H9 (cell line): ENCODE measurements around the gene ANGPTL4. TPM values are rescaled to one million over a fixed set of nuclear protein-coding genes. Genes with fewer than 3 reads are reported as not detected.

Experiments used
- DNase-seq: peaks from one replicate; pipeline ENCODE4 v3.0.0-alpha.2; 2017
- H2AFZ ChIP-seq: one replicate; pipeline ENCODE4 v1.6.1; 2013; ENCODE audit warnings: mild to moderate bottlenecking, low read length, control low read depth, moderate library complexity
- H2AK5ac ChIP-seq: 2 replicates; pipeline ENCODE4 v1.6.1; 2013; ENCODE audit warnings: low read length, control low read depth, mixed read lengths; ENCODE audit not compliant: insufficient read length
- H2BK120ac ChIP-seq: one replicate; pipeline ENCODE4 v1.6.1; 2013; ENCODE audit warnings: low read depth, mild to moderate bottlenecking, low read length, control low read depth, inconsistent platforms; ENCODE audit not compliant: poor library complexity, severe bottlenecking
- H2BK12ac ChIP-seq: 2 replicates; pipeline ENCODE4 v1.6.1; 2013; ENCODE audit warnings: low read length, control low read depth, mixed read lengths, low read depth; ENCODE audit not compliant: insufficient read length
- H2BK15ac ChIP-seq: 2 replicates; pipeline ENCODE4 v1.6.1; 2013; ENCODE audit warnings: low read depth, low read length, control low read depth
- H2BK20ac ChIP-seq: one replicate; pipeline ENCODE4 v1.6.1; 2013; ENCODE audit warnings: low read depth, mild to moderate bottlenecking, low read length, control low read depth, inconsistent platforms; ENCODE audit not compliant: poor library complexity, severe bottlenecking
- H2BK5ac ChIP-seq: 2 replicates; pipeline ENCODE4 v1.6.1; 2013; ENCODE audit warnings: low read length, control low read depth, mixed read lengths; ENCODE audit not compliant: insufficient read length
- H3K14ac ChIP-seq: 2 replicates; pipeline ENCODE4 v1.6.1; 2013; ENCODE audit warnings: low read length, control low read depth; ENCODE audit not compliant: insufficient read depth
- H3K18ac ChIP-seq: 2 replicates; pipeline ENCODE4 v1.6.1; 2013; ENCODE audit warnings: low read depth, mild to moderate bottlenecking, mixed read lengths, low read length, control low read depth; ENCODE audit not compliant: insufficient read length
- H3K23ac ChIP-seq: 2 replicates; pipeline ENCODE4 v1.6.1; 2013; ENCODE audit warnings: low read length, control low read depth, mixed read lengths, low read depth; ENCODE audit not compliant: insufficient read length
- H3K23me2 ChIP-seq: 2 replicates; pipeline ENCODE4 v1.6.1; 2013; ENCODE audit warnings: low read depth, mild to moderate bottlenecking, mixed read lengths, low read length, control low read depth; ENCODE audit not compliant: insufficient read length, poor library complexity, severe bottlenecking
- H3K27ac ChIP-seq: 2 replicates; pipeline ENCODE4 v1.5.1; 2013; ENCODE audit warnings: low read length, control low read depth, mixed read lengths, low read depth; ENCODE audit not compliant: insufficient read length
- H3K27me3 ChIP-seq: 2 replicates; pipeline ENCODE4 v1.6.1; 2013; ENCODE audit warnings: low read length, control low read depth, inconsistent platforms; ENCODE audit not compliant: insufficient read depth
- H3K4ac ChIP-seq: 2 replicates; pipeline ENCODE4 v1.6.1; 2013; ENCODE audit warnings: low read depth, mild to moderate bottlenecking, control low read depth, inconsistent platforms, low read length, moderate library complexity
- H3K4me1 ChIP-seq: 2 replicates; pipeline ENCODE4 v1.6.1; 2013; ENCODE audit warnings: low read length, control low read depth, inconsistent platforms; ENCODE audit not compliant: insufficient read depth
- H3K4me2 ChIP-seq: 2 replicates; pipeline ENCODE4 v1.6.1; 2013; ENCODE audit warnings: low read length, control low read depth, mixed read lengths; ENCODE audit not compliant: insufficient read length, insufficient read depth
- H3K56ac ChIP-seq: 2 replicates; pipeline ENCODE4 v1.6.1; 2013; ENCODE audit warnings: low read depth, mild to moderate bottlenecking, mixed read lengths, low read length, control low read depth; ENCODE audit not compliant: insufficient read length
- H3K79me1 ChIP-seq: 2 replicates; pipeline ENCODE4 v1.6.1; 2013; ENCODE audit warnings: low read depth, mild to moderate bottlenecking, moderate library complexity, low read length, control low read depth, inconsistent platforms; ENCODE audit not compliant: insufficient read depth, poor library complexity, severe bottlenecking
- H3K79me2 ChIP-seq: 2 replicates; pipeline ENCODE4 v1.6.1; 2013; ENCODE audit warnings: low read length, control low read depth, inconsistent platforms; ENCODE audit not compliant: insufficient read depth
- H3K9ac ChIP-seq: 2 replicates; pipeline ENCODE4 v1.6.1; 2013; ENCODE audit warnings: low read length, control low read depth, mixed read lengths; ENCODE audit not compliant: insufficient read length; ENCODE audit errors: extremely low read depth
- H3K9me3 ChIP-seq: one replicate; pipeline ENCODE4 v1.6.1; 2013; ENCODE audit warnings: low read depth, low read length, inconsistent platforms; ENCODE audit not compliant: control insufficient read depth
- H3T11ph ChIP-seq: one replicate; pipeline ENCODE4 v1.6.1; 2013; ENCODE audit warnings: mild to moderate bottlenecking, low read length, control low read depth, inconsistent platforms
- H4K20me1 ChIP-seq: one replicate; pipeline ENCODE4 v1.6.1; 2013; ENCODE audit not compliant: control insufficient read depth, insufficient read length, insufficient read depth
- H4K5ac ChIP-seq: 2 replicates; pipeline ENCODE4 v1.6.1; 2013; ENCODE audit warnings: low read depth, mild to moderate bottlenecking, mixed read lengths, low read length, control low read depth; ENCODE audit not compliant: insufficient read length
- H4K8ac ChIP-seq: replicated peaks from 2 replicates; pipeline ENCODE4 v1.6.1; 2013; ENCODE audit warnings: low read length, control low read depth, mixed read lengths, low read depth; ENCODE audit not compliant: insufficient read length
- H4K91ac ChIP-seq: 2 replicates; pipeline ENCODE4 v1.6.1; 2013; ENCODE audit warnings: low read depth, mild to moderate bottlenecking, moderate library complexity, mixed read lengths, low read length, control low read depth; ENCODE audit not compliant: insufficient read length
- H3K27ac Mint-ChIP-seq, 3 experiments: 2 replicates in 2 of 3; 3 replicates in 1 of 3; pipeline ENCODE4 v1.8.0; 2020 to 2021; ENCODE audit warnings: mixed read lengths in 3 of 3, mild to moderate bottlenecking in 1 of 3, moderate library complexity in 1 of 3
- H3K27me3 Mint-ChIP-seq: 2 replicates; pipeline ENCODE4 v1.8.0; 2021; ENCODE audit warnings: low read depth, mild to moderate bottlenecking, moderate library complexity, mixed read lengths
- H3K36me3 Mint-ChIP-seq, 3 experiments: 2 replicates in 2 of 3; 3 replicates in 1 of 3; pipeline ENCODE4 v1.8.0; 2020 to 2021; ENCODE audit warnings: low read depth in 3 of 3, mixed read lengths in 3 of 3; ENCODE audit not compliant: insufficient read depth in 1 of 3
- H3K4me1 Mint-ChIP-seq, 2 experiments: 2 replicates each; pipeline ENCODE4 v1.8.0; 2020; ENCODE audit warnings: mixed read lengths in 2 of 2
- H3K4me3 Mint-ChIP-seq, 2 experiments: 2 replicates in 1 of 2; 3 replicates in 1 of 2; pipeline ENCODE4 v1.8.0; 2020 to 2021; ENCODE audit warnings: mild to moderate bottlenecking in 2 of 2, mixed read lengths in 2 of 2, moderate library complexity in 1 of 2
- H3K9me3 Mint-ChIP-seq, 2 experiments: 2 replicates in 1 of 2; 3 replicates in 1 of 2; pipeline ENCODE4 v1.8.0; 2020; ENCODE audit warnings: mild to moderate bottlenecking in 2 of 2, mixed read lengths in 2 of 2, moderate library complexity in 1 of 2
- WGBS: extraction: QIAGEN DNeasy Blood & Tissue Kit; methylation state at CpG from one replicate; pipeline ENCODE4 v1.1.7; 2013; ENCODE audit warnings: missing lambda C conversion rate, low lambda C conversion rate, mixed read lengths; ENCODE audit not compliant: insufficient read length; ENCODE audit errors: extremely low coverage; 5-methylcytosine and 5-hydroxymethylcytosine counted together
- total RNA-seq: library from RNA; stranded (reverse); gene quantifications from 2 replicates; pipeline ENCODE4 v1.2.1, GENCODE V29; 2021
- TF ChIP-seq, protein P1 (sequence below): fragments of 200-600 bp; sonication (generic); conservative IDR thresholded peaks from 3 replicates; pipeline ENCODE4 v1.8.0; 2021; ENCODE audit warnings: antibody characterized with exemption, mild to moderate bottlenecking

The ANGPTL4 gene
- total RNA-seq, 1 experiment from 2014 or later = 1.9 TPM

DNA sequence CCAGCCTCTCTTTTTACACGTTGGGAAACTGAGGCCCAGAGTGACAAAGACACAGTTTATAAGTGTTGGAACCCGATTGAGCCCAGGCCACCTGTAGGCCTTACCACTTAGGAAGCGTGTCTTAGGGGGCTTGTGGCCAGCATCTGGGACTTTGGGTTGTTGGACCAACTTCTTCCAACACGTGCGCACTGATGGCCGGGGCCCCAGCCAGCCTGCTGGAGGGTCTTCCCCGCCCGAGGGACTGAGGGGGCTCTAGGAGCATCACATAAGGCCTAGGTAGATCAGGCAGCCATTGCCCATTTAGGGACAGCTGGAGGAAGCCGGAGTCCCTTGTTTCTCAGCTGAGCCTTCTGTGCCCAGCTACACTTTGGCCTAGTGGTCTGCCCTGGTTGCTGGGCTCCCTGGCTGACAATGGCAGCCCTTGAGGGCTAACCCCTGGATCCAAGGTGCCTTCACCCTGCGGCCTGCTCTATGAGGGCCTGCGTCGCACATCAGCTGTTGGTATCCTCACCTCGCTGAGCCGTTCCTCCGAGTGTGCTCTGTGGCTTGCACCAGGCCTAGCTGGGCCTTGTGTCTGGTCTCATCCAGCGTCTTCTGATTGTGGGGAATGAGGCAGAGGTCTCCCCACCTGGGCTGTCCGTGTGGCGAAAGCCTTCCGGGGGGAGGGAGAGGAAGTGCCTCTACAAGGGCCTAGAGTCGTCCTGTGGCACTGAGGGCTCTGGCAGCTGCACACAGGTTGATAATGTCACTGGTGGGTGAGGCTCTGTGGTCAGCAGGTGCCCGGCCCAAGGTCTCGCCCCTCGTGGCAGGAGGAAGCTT is 27.5 kb downstream of the ANGPTL4 start:
- no peak overlapping the region for H2AK5ac ChIP-seq
- Mint-ChIP-seq H3K9me3 (peaks cover 6% of the 10 kb centered on the region in 2 experiments; a peak in 4 of 5 replicates), H3K4me1 (peaks cover 3 to 12% of the 10 kb centered on the region in 2 experiments; a peak in 3 of 4 replicates), H3K36me3 (peaks cover 10 to 12% (median 11%) of the 10 kb centered on the region in 3 experiments; a peak in 6 of 7 replicates), H3K4me3 (peak overlapping the region; percentile 77 to 88), H3K27ac (0 out of 7 replicates have a peak overlapping the region, but pooled peaks of 1 of the 3 experiments have one; percentile 40), H3K27me3 (no peaks in the 10 kb centered on the region)
- no peak overlapping the region for H3K14ac ChIP-seq
- no peak overlapping the region for H2BK12ac ChIP-seq
- no peak overlapping the region for H3K4ac ChIP-seq
- H3T11ph ChIP-seq = no peak overlapping the region
- no peak overlapping the region for H2BK20ac ChIP-seq
- no peak overlapping the region for H4K5ac ChIP-seq
- no peaks in the 10 kb centered on the region for H3K79me1 ChIP-seq
- no peaks in the 10 kb centered on the region for H3K9me3 ChIP-seq
- no peaks in the 10 kb centered on the region for H3K27me3 ChIP-seq
- H4K91ac ChIP-seq = no peak overlapping the region
- no peaks in the 10 kb centered on the region for H3K4me1 ChIP-seq
- H3K56ac ChIP-seq = no peak overlapping the region
- peak; percentile 29 for DNase-seq
- no peak overlapping the region for H3K18ac ChIP-seq
- H3K79me2 ChIP-seq = peaks cover 14% of the 10 kb centered on the region; the same call in 1 of the 2 replicates
- WGBS = no CpG with 5 or more reads among the region's 23 CpGs
- H2BK120ac ChIP-seq = no peak overlapping the region
- H2BK15ac ChIP-seq = no peak overlapping the region
- H2AFZ ChIP-seq = no peak overlapping the region
- H3K4me2 ChIP-seq = peak overlapping the region; percentile 60
- no peak overlapping the region for H3K23ac ChIP-seq
- no peak overlapping the region for H4K8ac ChIP-seq
- TF ChIP-seq, protein P1, sequence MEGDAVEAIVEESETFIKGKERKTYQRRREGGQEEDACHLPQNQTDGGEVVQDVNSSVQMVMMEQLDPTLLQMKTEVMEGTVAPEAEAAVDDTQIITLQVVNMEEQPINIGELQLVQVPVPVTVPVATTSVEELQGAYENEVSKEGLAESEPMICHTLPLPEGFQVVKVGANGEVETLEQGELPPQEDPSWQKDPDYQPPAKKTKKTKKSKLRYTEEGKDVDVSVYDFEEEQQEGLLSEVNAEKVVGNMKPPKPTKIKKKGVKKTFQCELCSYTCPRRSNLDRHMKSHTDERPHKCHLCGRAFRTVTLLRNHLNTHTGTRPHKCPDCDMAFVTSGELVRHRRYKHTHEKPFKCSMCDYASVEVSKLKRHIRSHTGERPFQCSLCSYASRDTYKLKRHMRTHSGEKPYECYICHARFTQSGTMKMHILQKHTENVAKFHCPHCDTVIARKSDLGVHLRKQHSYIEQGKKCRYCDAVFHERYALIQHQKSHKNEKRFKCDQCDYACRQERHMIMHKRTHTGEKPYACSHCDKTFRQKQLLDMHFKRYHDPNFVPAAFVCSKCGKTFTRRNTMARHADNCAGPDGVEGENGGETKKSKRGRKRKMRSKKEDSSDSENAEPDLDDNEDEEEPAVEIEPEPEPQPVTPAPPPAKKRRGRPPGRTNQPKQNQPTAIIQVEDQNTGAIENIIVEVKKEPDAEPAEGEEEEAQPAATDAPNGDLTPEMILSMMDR = no peak
- H3K9ac ChIP-seq = peak overlapping the region; percentile 30
- H2BK5ac ChIP-seq = no peak overlapping the region
- no peaks in the 10 kb centered on the region for H3K23me2 ChIP-seq
- no peak overlapping the region for H3K27ac ChIP-seq
- no peaks in the 10 kb centered on the region for H4K20me1 ChIP-seq
